ENCODE results near the gene AKAP13. TPM values are rescaled to one million over a fixed set of nuclear protein-coding genes. Genes with fewer than 3 reads are reported as not detected.
"Not testable (repeated sequence)": the region's sequence is repeated elsewhere in the genome, so short reads cannot be mapped to it uniquely, and the experiment has no call there.

The AKAP13 gene
- total RNA-seq, 1 experiment from 2014 or later, result 47.3 TPM

GRCh38 chr15:85346462-85347084 lies 33.8 kb upstream of the AKAP13 start:
- not testable (repeated sequence) for H3K4me3 Mint-ChIP-seq; H3K4ac ChIP-seq (ENCODE audit: low read depth, low read length); H3K27me3 Mint-ChIP-seq (ENCODE audit: low read depth); H4K8ac ChIP-seq (replicated peaks; ENCODE audit: insufficient read length, low read depth, low read length); H3K4me1 ChIP-seq (ENCODE audit: insufficient read depth, low read length); H3K9me3 ChIP-seq (ENCODE audit: control insufficient read depth, low read depth, low read length); H3K4me1 Mint-ChIP-seq; H3K27me3 ChIP-seq (ENCODE audit: insufficient read depth, low read length); H3K18ac ChIP-seq (ENCODE audit: insufficient read length, low read depth, low read length); H3K9me3 Mint-ChIP-seq; H2AK5ac ChIP-seq (ENCODE audit: insufficient read length, low read length); H2BK120ac ChIP-seq (ENCODE audit: low read depth, low read length, poor library complexity, severe bottlenecking); H3K9ac ChIP-seq (ENCODE audit: extremely low read depth, insufficient read length, low read length); H2AFZ ChIP-seq (ENCODE audit: low read length); H2BK20ac ChIP-seq (ENCODE audit: low read depth, low read length, poor library complexity, severe bottlenecking); H4K20me1 ChIP-seq (ENCODE audit: control insufficient read depth, insufficient read depth, insufficient read length); H3K56ac ChIP-seq (ENCODE audit: insufficient read length, low read depth, low read length); H3K27ac Mint-ChIP-seq; H3K79me2 ChIP-seq (ENCODE audit: insufficient read depth, low read length); H3T11ph ChIP-seq (ENCODE audit: low read length); H2BK15ac ChIP-seq (ENCODE audit: low read depth, low read length); H3K23me2 ChIP-seq (ENCODE audit: insufficient read length, low read depth, low read length, poor library complexity, severe bottlenecking); H3K36me3 Mint-ChIP-seq (ENCODE audit: insufficient read depth in 1 of 3, low read depth in 3 of 3); H3K79me1 ChIP-seq (ENCODE audit: insufficient read depth, low read depth, low read length, poor library complexity, severe bottlenecking); H2BK5ac ChIP-seq (ENCODE audit: insufficient read length, low read length); H3K14ac ChIP-seq (ENCODE audit: insufficient read depth, low read length); H2BK12ac ChIP-seq (ENCODE audit: insufficient read length, low read depth, low read length); H3K4me2 ChIP-seq (ENCODE audit: insufficient read depth, insufficient read length, low read length); H3K23ac ChIP-seq (ENCODE audit: insufficient read length, low read depth, low read length); DNase-seq; H3K27ac ChIP-seq (ENCODE audit: insufficient read length, low read depth, low read length); H4K91ac ChIP-seq (ENCODE audit: insufficient read length, low read depth, low read length); H4K5ac ChIP-seq (ENCODE audit: insufficient read length, low read depth, low read length)
- WGBS (ENCODE audit: extremely low coverage, insufficient read length, low lambda C conversion rate), result no CpG with 5 or more reads among the region's 1 CpG

DNA sequence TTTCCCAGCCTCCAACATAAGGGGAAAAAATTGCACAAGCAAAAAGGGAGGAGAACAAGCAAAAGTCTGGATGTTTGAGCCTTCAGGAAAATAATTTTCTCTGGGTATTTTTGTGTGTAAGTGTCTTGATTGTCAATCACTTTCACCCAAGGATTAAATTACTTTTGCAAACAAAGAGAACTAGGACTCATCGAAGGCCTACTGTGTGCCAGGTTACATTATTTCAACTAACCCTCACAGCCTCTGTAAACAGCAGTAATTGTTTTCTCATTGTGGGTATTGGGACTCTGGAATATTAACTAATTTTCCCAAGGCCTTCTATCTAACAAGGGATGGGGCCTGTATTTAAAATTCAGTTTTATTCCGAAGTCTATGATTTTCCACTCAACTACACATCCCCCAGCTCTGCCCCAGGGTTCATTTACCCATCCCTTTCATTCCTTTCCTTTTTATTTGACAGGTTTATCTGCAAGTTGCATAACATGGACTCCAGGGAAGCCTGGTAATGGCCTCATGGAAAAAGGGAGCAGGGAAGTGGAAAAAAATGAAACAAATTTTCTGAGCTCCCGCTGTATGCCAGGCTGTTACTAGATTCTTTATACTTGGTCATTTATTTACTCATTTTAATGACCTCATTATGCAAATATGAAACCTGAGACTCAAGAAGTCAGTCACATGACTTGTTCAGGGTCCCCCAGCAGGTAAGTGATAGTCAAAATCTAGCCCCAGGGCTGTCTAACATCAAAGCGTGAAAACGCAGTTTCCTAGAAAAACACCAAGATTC lies 32.9 kb upstream of the AKAP13 start:
- no CpG with 5 or more reads among the region's 5 CpGs for WGBS (ENCODE audit: extremely low coverage, insufficient read length, low lambda C conversion rate)
- not testable (repeated sequence) for H2BK20ac ChIP-seq (ENCODE audit: low read depth, low read length, poor library complexity, severe bottlenecking); H3K9ac ChIP-seq (ENCODE audit: extremely low read depth, insufficient read length, low read length); H2BK15ac ChIP-seq (ENCODE audit: low read depth, low read length); H3K56ac ChIP-seq (ENCODE audit: insufficient read length, low read depth, low read length); H3K79me2 ChIP-seq (ENCODE audit: insufficient read depth, low read length); H2AK5ac ChIP-seq (ENCODE audit: insufficient read length, low read length); H3K27ac ChIP-seq (ENCODE audit: insufficient read length, low read depth, low read length); H3K4me3 Mint-ChIP-seq; H2BK120ac ChIP-seq (ENCODE audit: low read depth, low read length, poor library complexity, severe bottlenecking); H3K27me3 Mint-ChIP-seq (ENCODE audit: low read depth); H3K23me2 ChIP-seq (ENCODE audit: insufficient read length, low read depth, low read length, poor library complexity, severe bottlenecking); H3K4ac ChIP-seq (ENCODE audit: low read depth, low read length); H3K23ac ChIP-seq (ENCODE audit: insufficient read length, low read depth, low read length); H4K5ac ChIP-seq (ENCODE audit: insufficient read length, low read depth, low read length); H3T11ph ChIP-seq (ENCODE audit: low read length); H3K18ac ChIP-seq (ENCODE audit: insufficient read length, low read depth, low read length); H3K79me1 ChIP-seq (ENCODE audit: insufficient read depth, low read depth, low read length, poor library complexity, severe bottlenecking); H4K91ac ChIP-seq (ENCODE audit: insufficient read length, low read depth, low read length); H3K27ac Mint-ChIP-seq; H2AFZ ChIP-seq (ENCODE audit: low read length); H3K4me1 Mint-ChIP-seq; H3K27me3 ChIP-seq (ENCODE audit: insufficient read depth, low read length); H3K14ac ChIP-seq (ENCODE audit: insufficient read depth, low read length); DNase-seq; H3K36me3 Mint-ChIP-seq (ENCODE audit: insufficient read depth in 1 of 3, low read depth in 3 of 3); H3K9me3 Mint-ChIP-seq; H3K4me1 ChIP-seq (ENCODE audit: insufficient read depth, low read length); H3K4me2 ChIP-seq (ENCODE audit: insufficient read depth, insufficient read length, low read length); H3K9me3 ChIP-seq (ENCODE audit: control insufficient read depth, low read depth, low read length); H2BK5ac ChIP-seq (ENCODE audit: insufficient read length, low read length); H4K20me1 ChIP-seq (ENCODE audit: control insufficient read depth, insufficient read depth, insufficient read length); H4K8ac ChIP-seq (replicated peaks; ENCODE audit: insufficient read length, low read depth, low read length); H2BK12ac ChIP-seq (ENCODE audit: insufficient read length, low read depth, low read length)
